Non-pigmented ciliary epithelial cell (primary cell): ENCODE results near the gene ASMTL.
"Not testable (repeated sequence)": the region's sequence is repeated elsewhere in the genome, so short reads cannot be mapped to it uniquely, and the experiment has no call there.

ENCODE experiments used
- DNase-seq: peaks from one replicate; pipeline ENCODE4 v3.0.0-alpha.2; 2010; ENCODE audit warnings: low read depth

Gene ASMTL

GRCh38 chrX:1482530-1482928 lies 29.8 kb upstream of the ASMTL start:
- not testable (repeated sequence) for DNase-seq

- DNase-seq = peak; percentile 64
Measured at GRCh38 chrX:1481636-1482529, 29.2 kb upstream of the ASMTL start.

- no peak for DNase-seq
Measured at GRCh38 chrX:1480082-1480785, 27.5 kb upstream of the ASMTL start.

DNA sequence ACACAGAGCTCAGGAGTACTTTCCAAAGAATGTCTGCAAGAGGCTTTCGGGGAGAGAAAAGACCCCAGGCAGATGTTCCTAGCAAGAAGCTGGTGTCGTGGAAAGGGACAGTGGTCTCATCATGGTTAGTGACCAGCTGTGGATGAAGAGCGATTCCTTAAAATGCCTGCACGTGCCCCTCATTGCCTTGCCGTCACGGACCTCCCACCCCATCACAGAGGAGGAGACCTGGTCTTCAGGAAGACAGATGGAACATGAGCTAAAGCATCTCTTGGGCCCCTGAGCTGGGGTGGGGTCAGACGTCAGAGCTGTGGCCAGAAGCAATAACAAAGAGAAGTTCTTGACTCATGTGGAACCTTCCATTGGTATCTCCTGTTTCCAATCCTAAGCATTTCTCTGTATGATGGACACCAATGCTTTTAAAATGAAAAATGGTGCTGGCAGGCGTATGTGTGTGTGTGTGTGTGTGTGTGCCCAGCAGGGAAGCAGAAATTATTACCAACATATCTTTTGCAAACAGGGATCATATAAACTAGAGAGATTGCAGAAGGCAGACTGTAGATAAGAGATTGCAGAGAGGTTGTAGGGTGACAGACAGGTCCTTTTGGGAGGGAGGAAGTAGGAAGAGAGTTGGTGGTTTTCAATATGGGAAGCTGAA lies 25.2 kb upstream of the ASMTL start:
- no peak for DNase-seq

GRCh38 chrX:1477229-1477628 lies 24.5 kb upstream of the ASMTL start:
- no peak for DNase-seq

DNA sequence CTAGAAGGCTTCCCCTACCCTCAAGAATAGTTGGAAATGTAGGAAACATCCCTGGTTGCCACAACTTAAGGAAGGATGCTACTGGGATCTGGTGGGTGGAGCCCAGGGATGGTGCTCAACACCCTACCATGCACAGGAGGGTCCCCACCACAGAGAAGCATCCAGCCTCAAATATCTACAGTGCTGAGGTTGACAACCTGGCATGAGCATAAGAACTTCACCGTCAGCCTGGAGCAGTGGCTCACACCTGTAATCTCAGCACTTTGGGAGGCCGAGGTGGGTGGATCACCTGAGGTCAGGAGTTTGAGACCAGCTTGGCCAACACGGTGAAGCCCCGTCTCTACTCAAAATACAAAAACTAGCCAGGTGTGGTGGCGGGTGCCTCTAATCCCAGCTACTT lies 24.0 kb upstream of the ASMTL start:
- DNase-seq = no peak

GRCh38 chrX:1475881-1476280 lies 23.2 kb upstream of the ASMTL start:
- no peak for DNase-seq

- DNase-seq = no peak
Measured at GRCh38 chrX:1475481-1475880, 22.8 kb upstream of the ASMTL start.

DNA sequence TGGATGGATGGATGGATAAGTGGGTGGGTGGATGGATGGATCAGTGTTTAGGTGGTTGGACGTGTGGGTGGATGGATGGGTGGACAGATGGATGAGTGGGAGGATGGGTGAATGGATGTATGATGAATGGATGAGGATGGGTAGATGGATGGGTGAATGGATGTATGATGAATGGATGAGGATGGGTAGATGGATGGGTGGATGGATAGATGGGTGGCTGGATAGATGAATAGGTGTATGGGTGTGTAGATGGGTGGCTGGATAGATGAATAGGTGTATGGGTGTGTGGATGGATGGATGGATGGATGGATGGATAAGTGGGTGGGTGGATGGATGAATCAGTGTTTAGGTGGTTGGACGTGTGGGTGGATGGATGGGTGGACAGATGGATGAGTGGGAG lies 21.9 kb upstream of the ASMTL start:
- DNase-seq = not testable (repeated sequence)

DNA sequence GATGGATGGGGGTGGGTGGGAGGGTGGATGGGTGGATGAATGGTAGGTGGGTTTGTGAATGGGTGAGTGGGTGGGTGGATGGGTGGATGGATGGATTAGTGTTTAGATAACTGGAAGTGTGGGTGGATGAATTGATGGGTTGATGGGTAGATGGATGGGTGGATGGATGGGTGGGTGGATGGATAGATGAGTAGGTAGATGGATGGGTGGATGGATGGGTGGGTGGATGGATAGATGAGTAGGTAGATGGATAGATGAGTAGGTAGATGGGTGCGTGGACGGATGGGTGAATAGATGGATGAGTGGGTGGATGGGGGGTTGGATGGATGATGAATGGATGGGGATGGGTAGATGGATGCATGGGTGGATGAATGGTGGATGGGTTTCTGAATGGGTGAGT lies 20.3 kb upstream of the ASMTL start:
- no peak for DNase-seq

DNA sequence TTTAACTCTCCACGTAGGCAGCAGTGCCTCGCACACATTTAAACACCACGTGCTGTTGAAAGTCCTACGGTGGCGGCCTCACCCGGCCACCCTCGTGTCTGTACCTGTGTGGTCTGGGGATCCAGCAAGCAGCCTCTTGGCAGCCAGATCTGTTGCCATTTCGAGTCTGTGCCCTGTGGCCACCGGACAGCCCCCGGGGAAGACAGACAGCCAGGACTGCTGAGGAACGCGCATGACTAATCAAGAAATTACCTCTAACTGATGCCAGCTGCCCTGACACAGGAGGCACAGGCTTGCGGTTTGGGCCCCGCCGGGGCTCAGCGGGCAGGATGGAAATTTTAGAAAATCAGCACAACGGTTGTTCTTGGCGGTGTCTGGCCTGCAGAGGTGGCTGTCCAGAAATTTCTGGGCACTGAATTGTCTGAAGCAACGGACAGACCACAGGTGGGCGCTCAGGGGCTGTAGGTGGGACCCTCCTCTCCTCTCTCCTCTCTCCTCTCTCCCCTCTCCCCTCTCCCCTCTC lies 15.6 kb upstream of the ASMTL start:
- DNase-seq = no peak

- no peak for DNase-seq
Measured at GRCh38 chrX:1466971-1467561, 14.4 kb upstream of the ASMTL start.

GRCh38 chrX:1466232-1466661 lies 13.5 kb upstream of the ASMTL start:
- DNase-seq = no peak

GRCh38 chrX:1465286-1466231 lies 12.8 kb upstream of the ASMTL start:
- DNase-seq = no peak

GRCh38 chrX:1464971-1465285 lies 12.2 kb upstream of the ASMTL start:
- no peak for DNase-seq

GRCh38 chrX:1464041-1464970 lies 11.6 kb upstream of the ASMTL start:
- no peak for DNase-seq

GRCh38 chrX:1463581-1463980 lies 10.9 kb upstream of the ASMTL start:
- DNase-seq = no peak

GRCh38 chrX:1462596-1463251 lies 10.0 kb upstream of the ASMTL start:
- peak; percentile 37 for DNase-seq

DNA sequence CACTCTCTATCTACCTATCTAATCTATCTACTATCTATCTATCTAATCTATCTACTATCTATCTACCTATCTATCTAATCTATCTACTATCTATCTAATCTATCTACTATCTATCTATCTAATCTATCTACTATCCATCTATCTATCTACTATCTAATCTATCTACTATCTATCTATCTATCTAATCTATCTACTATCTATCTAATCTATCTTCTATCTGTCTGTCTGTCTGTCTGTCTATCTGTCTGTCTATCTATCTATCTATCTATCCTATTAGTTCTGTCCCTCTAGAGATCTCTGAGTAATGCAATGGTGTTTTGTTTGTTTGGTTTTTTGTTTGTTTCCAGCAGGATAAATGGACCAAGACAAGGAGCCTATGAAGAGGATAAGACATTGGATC lies 9.4 kb upstream of the ASMTL start:
- DNase-seq = no peak

GRCh38 chrX:1455948-1456280 lies 3.2 kb upstream of the ASMTL start:
- DNase-seq = no peak
